ENCODE measurements around the gene POLR3G.

POLR3G gene

GRCh38 chr5:90506221-90506620, 31.6 kb downstream of the POLR3G start:
- Mint-ChIP-seq H3K9me3 (no peaks in the 10 kb centered on the region), H3K27ac (no peak overlapping the region), H3K36me3 (ENCODE audit: low read depth) (no peaks in the 10 kb centered on the region), H3K4me3 (no peak overlapping the region), H3K4me1 (no peaks in the 10 kb centered on the region), H3K27me3 (ENCODE audit: low read depth) (no peaks in the 10 kb centered on the region)
- TF ChIP-seq CTCF (IDR thresholded peaks at IDR 0.05; ENCODE audit: unreplicated experiment in 3 of 3): no peak

- Mint-ChIP-seq H3K9me3 (no peaks in the 10 kb centered on the region), H3K27ac (no peak overlapping the region), H3K4me1 (no peaks in the 10 kb centered on the region), H3K27me3 (ENCODE audit: low read depth) (no peaks in the 10 kb centered on the region), H3K4me3 (no peak overlapping the region), H3K36me3 (ENCODE audit: low read depth) (no peaks in the 10 kb centered on the region)
- TF ChIP-seq CTCF (IDR thresholded peaks at IDR 0.05; ENCODE audit: unreplicated experiment in 3 of 3): no peak
These were observed 35.8 kb downstream of the POLR3G start for GRCh38 chr5:90510438-90510837.

- Mint-ChIP-seq H3K27me3 (ENCODE audit: low read depth) (no peaks in the 10 kb centered on the region), H3K9me3 (no peaks in the 10 kb centered on the region), H3K4me1 (no peaks in the 10 kb centered on the region), H3K4me3 (no peak overlapping the region), H3K27ac (no peak overlapping the region), H3K36me3 (ENCODE audit: low read depth) (peaks cover 12% of the 10 kb centered on the region)
- TF ChIP-seq CTCF (IDR thresholded peaks at IDR 0.05; ENCODE audit: unreplicated experiment in 3 of 3): no peak
These were observed 39.9 kb downstream of the POLR3G start for GRCh38 chr5:90514520-90514919.

GRCh38 chr5:90518661-90519060, 44.0 kb downstream of the POLR3G start:
- H3K27me3 Mint-ChIP-seq (ENCODE audit: low read depth): no peaks in the 10 kb centered on the region
- no peaks in the 10 kb centered on the region for H3K9me3 Mint-ChIP-seq
- no peak overlapping the region for H3K4me3 Mint-ChIP-seq
- H3K36me3 Mint-ChIP-seq (ENCODE audit: low read depth): peaks cover 46% of the 10 kb centered on the region
- no peak for TF ChIP-seq CTCF (IDR thresholded peaks at IDR 0.05; ENCODE audit: unreplicated experiment in 3 of 3)
- no peaks in the 10 kb centered on the region for H3K4me1 Mint-ChIP-seq
- no peak overlapping the region for H3K27ac Mint-ChIP-seq

- peaks cover 50% of the 10 kb centered on the region for H3K36me3 Mint-ChIP-seq (ENCODE audit: low read depth)
- no peak overlapping the region for H3K4me3 Mint-ChIP-seq
These were observed 44.4 kb downstream of the POLR3G start for GRCh38 chr5:90519081-90519480.

More at GRCh38 chr5:90519081-90519480, 44.4 kb downstream of the POLR3G start:
- Mint-ChIP-seq H3K27me3 (ENCODE audit: low read depth) (no peaks in the 10 kb centered on the region), H3K9me3 (no peaks in the 10 kb centered on the region), H3K27ac (no peak overlapping the region), H3K4me1 (no peaks in the 10 kb centered on the region)
- no peak for TF ChIP-seq CTCF (IDR thresholded peaks at IDR 0.05; ENCODE audit: unreplicated experiment in 3 of 3)

Measured in nephron (organoid).